ENCODE results near the gene SLC25A4. TPM values are rescaled to one million over a fixed set of nuclear protein-coding genes. Genes with fewer than 3 reads are reported as not detected.
"Not testable (repeated sequence)": the region's sequence is repeated elsewhere in the genome, so short reads cannot be mapped to it uniquely, and the experiment has no call there.

The SLC25A4 gene
- total RNA-seq, 1 experiment from 2014 or later: 20.6 TPM

DNA sequence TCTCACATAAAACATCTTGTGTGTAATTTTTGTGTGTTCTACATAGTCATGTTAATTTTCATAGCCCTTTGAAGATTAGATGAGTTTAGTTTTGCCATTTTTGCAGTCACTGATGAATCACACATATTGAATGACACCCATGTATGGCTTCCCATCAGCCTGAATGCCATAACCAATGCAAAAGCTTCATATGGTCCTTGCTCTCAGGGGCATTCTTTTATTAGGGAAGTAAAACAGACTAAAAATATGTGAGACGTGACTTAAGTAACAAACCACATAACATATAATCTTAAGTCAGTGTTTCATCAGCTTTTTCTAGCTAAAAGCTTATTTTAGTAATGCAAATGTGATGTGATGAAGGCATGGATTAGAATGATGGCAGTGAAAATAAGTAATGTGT is 8.2 kb downstream of the SLC25A4 start:
- DNase-seq (ENCODE audit: low spot score): no peak

DNA sequence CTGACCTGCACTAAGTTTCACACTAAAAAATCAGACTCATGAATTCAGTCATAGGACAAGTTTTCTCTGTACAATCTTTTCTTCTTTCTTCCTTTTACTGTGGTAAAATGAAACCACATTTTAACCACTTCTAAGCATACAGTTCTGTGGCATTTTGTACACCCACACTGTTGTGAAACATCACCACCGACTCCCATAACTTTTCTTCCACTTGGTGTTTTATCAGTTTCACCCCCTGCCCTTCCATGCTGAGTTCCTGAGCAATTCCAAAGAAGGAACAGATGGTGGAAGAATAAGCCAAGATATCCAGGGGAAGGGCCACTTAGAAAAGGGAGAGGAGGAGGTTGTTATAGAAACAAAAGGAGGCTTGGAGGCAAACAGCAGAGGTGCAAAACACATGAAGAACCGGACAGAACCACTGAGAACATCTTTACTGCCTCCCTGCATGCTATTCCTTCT is 22.6 kb downstream of the SLC25A4 start:
- DNase-seq (ENCODE audit: low spot score): no peak
- in situ Hi-C loops (cut with HindIII; ENCODE audit: low sequenced_read_pairs): no loop called here

More for the DNA sequence above, 8.2 kb downstream of the SLC25A4 start:
- in situ Hi-C loops (cut with HindIII; ENCODE audit: low sequenced_read_pairs): no loop called here

DNA sequence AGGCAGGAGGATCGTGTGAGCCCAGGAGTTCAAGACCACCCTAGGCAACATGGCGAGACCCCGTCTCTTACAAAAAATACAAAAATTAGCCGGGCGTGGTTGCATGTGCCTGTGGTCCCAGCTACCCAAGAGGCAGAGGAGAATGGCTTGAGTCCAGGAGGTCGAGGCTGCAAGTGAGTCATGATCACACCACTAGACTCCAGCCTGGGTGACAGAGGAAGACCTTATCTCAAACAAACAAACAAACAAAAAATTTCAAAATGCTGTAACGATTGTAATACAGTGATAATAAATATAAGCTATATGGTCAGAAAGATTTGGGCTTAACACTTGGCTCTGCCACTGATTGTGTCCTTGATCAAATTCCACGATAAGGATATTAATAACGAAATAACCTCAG is 24.2 kb downstream of the SLC25A4 start:
- in situ Hi-C loops (cut with HindIII; ENCODE audit: low sequenced_read_pairs): no loop called here

DNA sequence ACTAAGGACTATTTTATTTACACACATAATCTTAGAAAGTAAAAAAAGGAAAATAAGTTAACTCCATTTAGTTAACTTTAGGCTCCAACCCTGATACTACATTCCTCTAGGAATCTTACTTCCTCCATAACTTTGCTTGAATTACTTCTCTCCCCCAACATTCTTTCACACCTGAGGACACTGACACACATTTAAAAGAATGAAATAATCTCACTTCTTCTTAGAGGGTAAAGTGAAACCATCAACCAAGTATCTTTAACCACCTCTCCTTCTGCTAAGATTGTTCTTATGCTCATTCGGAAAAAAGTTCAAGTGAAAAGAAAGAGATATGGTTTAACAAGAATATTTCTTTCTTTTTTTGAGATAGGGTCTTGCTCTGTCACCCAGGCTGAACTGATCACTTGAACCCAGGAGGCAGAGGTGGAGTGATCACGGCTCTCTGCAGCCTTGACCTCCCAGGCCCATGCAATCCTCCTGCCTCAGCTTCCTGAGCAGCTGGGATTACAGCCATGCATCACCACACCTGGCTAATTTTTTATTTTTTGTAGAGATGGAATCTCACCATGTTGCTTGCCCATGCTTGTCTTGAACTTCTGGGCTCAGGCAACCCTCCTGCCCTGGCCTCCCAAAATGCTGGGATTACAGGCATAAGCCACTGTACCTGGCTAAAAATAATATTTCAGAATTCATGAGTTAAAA is 28.5 kb downstream of the SLC25A4 start:
- DNase-seq (ENCODE audit: low spot score): no peak
- in situ Hi-C loops (cut with HindIII; ENCODE audit: low sequenced_read_pairs): no loop called here

More for the DNA sequence above, 24.2 kb downstream of the SLC25A4 start:
- DNase-seq (ENCODE audit: low spot score): no peak

GRCh38 chr4:185179488-185179887 is 36.4 kb downstream of the SLC25A4 start:
- no peak for DNase-seq (ENCODE audit: low spot score)
- in situ Hi-C loops (cut with HindIII; ENCODE audit: low sequenced_read_pairs): no loop called here

DNA sequence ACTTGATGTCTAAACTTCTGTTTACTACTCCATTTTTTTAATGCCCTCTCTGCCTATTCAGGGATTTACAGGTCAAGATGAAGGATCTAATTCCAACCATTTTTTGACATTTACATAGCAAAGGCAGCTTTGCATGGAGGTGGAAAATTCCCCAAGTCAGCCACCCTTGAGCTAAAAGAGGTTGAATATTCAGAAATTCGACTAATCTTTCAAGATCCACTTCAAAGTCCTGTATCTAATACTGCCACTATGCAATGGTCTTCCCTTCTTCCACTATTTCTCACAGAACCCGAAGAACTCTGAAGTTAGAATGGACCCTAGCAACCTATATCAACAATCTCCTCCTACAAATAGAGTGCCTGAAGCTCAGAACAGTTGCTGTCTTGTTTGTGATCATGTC is 39.2 kb downstream of the SLC25A4 start:
- in situ Hi-C loops (cut with HindIII; ENCODE audit: low sequenced_read_pairs): no loop called here
- no peak for DNase-seq (ENCODE audit: low spot score)

DNA sequence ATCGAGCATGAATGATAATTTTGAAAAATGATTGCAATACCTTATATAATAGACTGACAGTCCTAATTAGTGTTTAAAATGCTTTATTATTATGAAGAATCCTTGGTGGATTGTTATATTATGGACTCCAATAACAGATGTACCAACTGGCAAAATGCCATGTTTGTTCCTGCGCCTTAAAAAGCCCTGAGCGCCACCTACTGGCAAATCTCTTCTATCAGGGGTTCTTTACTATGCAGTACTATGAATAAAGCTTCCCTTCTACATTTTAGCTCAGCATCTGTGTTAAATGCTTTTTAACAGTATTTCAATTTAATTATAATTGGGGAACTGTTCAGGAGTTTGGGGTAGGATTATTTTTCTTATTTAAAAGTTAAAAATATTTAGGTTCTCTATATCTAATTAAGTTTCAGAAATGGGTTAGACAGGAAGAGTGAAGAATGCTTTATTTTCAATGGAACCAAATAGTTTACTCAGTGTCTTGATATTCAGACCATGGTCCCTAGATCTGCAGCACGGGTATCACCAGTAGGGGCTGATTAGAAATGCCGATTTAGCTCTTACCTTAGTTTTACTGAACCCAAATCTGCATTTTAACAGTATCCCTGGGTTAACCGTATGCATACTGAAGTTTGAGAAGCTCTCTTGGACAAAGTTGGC is 40.7 kb downstream of the SLC25A4 start:
- in situ Hi-C loops (cut with HindIII; ENCODE audit: low sequenced_read_pairs): no loop called here
- peak; percentile 95 for DNase-seq (ENCODE audit: low spot score)

DNA sequence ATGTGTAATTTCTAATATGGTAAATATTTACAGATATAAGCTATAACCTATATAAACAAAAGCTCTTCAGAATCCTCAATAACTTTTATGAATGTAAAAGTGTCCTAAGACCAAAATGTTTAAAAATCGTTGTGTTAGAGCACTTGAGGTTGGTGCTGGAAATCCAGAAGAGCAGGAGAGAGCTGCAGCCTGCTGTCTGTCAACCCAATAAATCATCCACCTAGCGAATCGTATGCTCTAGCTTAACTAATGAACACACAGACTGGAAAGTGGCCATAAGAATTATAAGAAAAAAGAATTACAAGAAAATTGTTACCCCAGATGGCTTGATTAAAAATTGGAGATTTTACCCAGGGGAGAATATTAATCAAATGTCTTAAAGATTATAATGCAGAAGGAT is 43.7 kb downstream of the SLC25A4 start:
- DNase-seq (ENCODE audit: low spot score): no peak
- in situ Hi-C loops (cut with HindIII; ENCODE audit: low sequenced_read_pairs): no loop called here

DNA sequence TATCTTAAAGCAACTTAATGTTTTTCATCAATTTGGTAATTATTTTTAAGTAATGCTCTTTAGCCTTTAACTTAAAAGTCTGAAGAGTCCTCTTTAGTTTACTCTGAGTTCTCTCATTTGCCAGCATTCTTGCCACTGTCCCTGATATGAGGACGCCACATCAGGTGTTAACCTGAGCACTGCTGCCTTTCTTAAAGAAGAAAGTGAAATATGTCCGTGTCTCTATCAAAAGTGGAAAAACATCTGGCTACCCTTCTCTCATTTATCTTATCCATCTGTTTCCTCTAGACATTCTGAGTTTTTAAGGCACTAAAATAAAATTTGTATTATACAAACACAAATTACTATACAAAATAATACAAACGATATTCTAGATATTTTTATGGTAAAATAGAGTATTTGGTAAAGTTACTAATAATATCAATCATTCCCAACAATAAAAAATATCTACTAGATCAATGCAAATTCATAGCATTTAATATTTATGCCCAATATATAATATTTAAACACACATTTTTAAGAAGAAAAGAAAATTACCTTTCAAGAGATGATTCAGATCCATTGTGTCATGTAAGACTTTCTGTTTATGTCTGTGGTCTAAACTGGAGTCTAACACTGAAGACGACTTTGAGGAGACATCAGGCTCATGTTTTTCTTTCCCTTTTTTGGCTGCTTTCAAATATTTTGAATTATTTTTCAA is 46.7 kb downstream of the SLC25A4 start:
- DNase-seq (ENCODE audit: low spot score): no peak
- in situ Hi-C loops (cut with HindIII; ENCODE audit: low sequenced_read_pairs): no loop called here

DNA sequence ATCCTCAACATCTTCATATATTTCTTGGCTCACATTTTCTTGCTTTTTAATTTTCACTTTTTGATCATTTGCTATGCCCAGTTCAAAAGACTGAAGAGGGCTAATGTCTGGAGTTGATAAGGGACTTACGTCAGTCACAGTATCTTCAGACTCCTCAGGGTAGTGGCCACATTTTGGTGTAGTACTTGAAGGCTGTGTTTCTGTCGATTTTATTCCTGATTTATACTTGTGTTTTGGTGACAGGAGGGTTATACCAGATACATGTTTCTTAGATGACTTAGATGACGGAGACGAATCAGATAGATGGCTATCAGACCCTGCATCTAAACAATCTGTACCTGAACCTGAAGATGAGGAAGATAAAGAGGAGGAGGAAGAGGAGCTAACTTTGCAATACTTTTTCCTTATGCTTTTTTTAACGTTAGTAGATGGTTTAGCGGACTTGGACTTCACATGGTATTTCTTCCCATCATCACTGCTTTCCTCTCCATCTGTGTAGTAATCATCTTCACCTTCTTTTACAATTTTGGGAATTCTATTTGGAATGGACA is 47.3 kb downstream of the SLC25A4 start:
- no peak for DNase-seq (ENCODE audit: low spot score)
- in situ Hi-C loops (cut with HindIII; ENCODE audit: low sequenced_read_pairs): no loop called here

- in situ Hi-C loops (cut with HindIII; ENCODE audit: low sequenced_read_pairs): no loop called here
- no peak for DNase-seq (ENCODE audit: low spot score)
Observed at GRCh38 chr4:185192059-185192458, 49.0 kb downstream of the SLC25A4 start.

DNA sequence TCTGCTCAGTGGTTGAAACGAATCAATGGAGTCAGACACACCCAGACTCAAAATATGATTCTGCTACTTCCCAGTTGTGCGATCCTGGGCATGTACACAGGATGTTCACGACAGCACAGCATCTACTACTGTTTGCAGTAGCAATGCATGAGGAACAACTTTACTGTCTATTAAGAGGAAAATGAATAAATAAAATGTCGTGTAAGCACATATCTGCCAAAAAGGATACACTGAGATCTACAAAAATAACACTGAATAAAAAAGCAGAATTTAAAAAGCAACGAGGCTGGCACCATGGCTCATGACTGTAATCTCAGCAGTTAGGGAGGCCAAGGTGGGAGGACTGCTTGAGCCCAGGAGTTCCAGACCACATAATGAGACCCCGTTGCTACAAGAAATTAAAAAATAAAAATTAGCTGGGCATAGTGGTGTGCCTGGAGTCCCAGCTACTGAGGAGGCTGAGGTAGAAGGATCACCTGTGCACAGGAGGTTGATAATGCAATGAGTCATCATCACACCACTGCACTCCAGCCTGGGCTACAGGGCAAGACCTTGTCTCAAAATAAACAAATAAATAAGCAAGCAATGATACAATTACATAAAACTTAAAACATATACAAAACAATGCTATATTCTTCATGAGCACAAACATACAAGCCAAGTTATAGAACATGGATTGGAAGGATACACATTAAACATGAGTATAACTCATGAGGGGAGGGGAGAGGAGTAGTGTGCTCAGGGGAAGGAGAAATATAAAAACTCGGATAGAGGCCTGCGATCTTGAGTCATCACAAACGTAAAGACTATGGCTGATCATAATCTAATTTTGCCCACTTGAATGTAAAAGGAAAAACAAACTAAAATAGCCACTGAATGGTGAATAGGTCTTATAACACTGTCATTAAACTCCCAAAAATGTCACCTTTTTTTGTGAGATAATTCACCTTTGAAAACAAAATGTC is 52.1 kb downstream of the SLC25A4 start:
- in situ Hi-C loops (cut with HindIII; ENCODE audit: low sequenced_read_pairs): no loop called here

DNA sequence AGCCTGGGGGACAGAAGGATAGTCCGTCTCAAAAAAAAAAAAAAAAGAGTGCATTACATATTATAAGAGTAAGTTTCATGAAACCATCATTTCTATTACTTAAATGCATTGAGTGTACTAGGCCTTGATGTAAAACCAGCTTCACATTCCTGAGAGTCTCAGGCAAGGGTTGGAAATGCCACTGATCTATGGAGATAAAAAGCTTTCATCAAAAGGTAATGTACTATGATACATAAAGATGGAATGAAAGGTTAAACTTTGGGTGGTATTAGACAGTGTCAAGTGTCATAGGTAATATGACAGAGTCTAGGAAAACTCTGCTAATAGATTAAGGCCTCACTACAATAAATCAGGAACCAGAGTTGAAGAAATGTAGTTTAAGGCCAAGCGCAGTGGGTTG is 53.4 kb downstream of the SLC25A4 start:
- in situ Hi-C loops (cut with HindIII; ENCODE audit: low sequenced_read_pairs): no loop called here

More for the DNA sequence above, 52.1 kb downstream of the SLC25A4 start:
- DNase-seq (ENCODE audit: low spot score): no peak

GRCh38 chr4:185198189-185198588 is 55.1 kb downstream of the SLC25A4 start:
- DNase-seq (ENCODE audit: low spot score); in situ Hi-C loops (cut with HindIII; ENCODE audit: low sequenced_read_pairs): not testable (repeated sequence)

More for the DNA sequence above, 53.4 kb downstream of the SLC25A4 start:
- no peak for DNase-seq (ENCODE audit: low spot score)

Other genes with a start within 250 kb of the SLC25A4 start
- not detected in 2 replicates for gene HELT, start 124.8 kb upstream of the SLC25A4 start, total RNA-seq (2014; rRNA removed; shearing (Covaris generic))
- 11.8 and 25.8 TPM in 2 replicates for gene CFAP97, start 60.7 kb downstream of the SLC25A4 start, total RNA-seq (2014; rRNA removed; shearing (Covaris generic))
- 12.4 and 13.7 TPM in 2 replicates for gene SNX25, start 66.3 kb downstream of the SLC25A4 start, total RNA-seq (2014; rRNA removed; shearing (Covaris generic))